SK-N-SH treated with all-trans-retinoic acid at 6 μM for 48 hours (cell line): ENCODE data around the gene BANP.

ENCODE experiments used
- ARNTL ChIP-seq: fragments of 450-650 bp; formaldehyde crosslinking; IDR thresholded peaks from 2 replicates; pipeline ENCODE4 v1.5.0; 2020; ENCODE audit warnings: low read depth, mild to moderate bottlenecking, moderate library complexity, borderline replicate concordance
- BACH2 ChIP-seq: fragments of 250-450 bp; sonication (Bioruptor Pico); IDR thresholded peaks from 2 replicates; pipeline ENCODE4 v1.9.0; 2021; ENCODE audit warnings: mild to moderate bottlenecking, borderline replicate concordance
- ESRRG ChIP-seq: fragments of 250-450 bp; sonication (Bioruptor Pico); IDR thresholded peaks from 2 replicates; pipeline ENCODE4 v1.6.1; 2021; ENCODE audit warnings: mild to moderate bottlenecking
- ISL1 ChIP-seq: fragments of 250-450 bp; sonication (Bioruptor Pico); IDR thresholded peaks from 2 replicates; pipeline ENCODE4 v2.1.2; 2022; ENCODE audit warnings: mild to moderate bottlenecking, moderate library complexity
- RARB ChIP-seq: fragments of 250-450 bp; sonication (Bioruptor Pico); IDR thresholded peaks from 2 replicates; pipeline ENCODE4 v1.8.0; 2021; ENCODE audit warnings: mild to moderate bottlenecking, moderate library complexity
- SNAI2 ChIP-seq: fragments of 250-450 bp; sonication (Bioruptor Pico); IDR thresholded peaks from 2 replicates; pipeline ENCODE4 v1.5.0; 2020; ENCODE audit warnings: mild to moderate bottlenecking, moderate library complexity
- TOX ChIP-seq: fragments of 250-450 bp; sonication (Bioruptor Pico); IDR thresholded peaks from 2 replicates; pipeline ENCODE4 v1.8.0; 2021; ENCODE audit warnings: mild to moderate bottlenecking, moderate library complexity, borderline replicate concordance
- ZFP30 ChIP-seq: fragments of 450-650 bp; formaldehyde crosslinking; IDR thresholded peaks from 2 replicates; pipeline ENCODE4 v1.5.0; 2022; ENCODE audit warnings: mild to moderate bottlenecking, moderate library complexity
- ZNF70 ChIP-seq: fragments of 450-650 bp; formaldehyde crosslinking; IDR thresholded peaks from 2 replicates; pipeline ENCODE4 v1.5.0; 2020; ENCODE audit warnings: mild to moderate bottlenecking, moderate library complexity
- TF ChIP-seq, protein P1 (sequence below): fragments of 250-450 bp; sonication (Bioruptor Pico); IDR thresholded peaks from 2 replicates; pipeline ENCODE4 v1.5.0; 2020; ENCODE audit warnings: mild to moderate bottlenecking, moderate library complexity
- TF ChIP-seq, protein P2 (sequence below): fragments of 250-450 bp; sonication (Bioruptor Pico); IDR thresholded peaks from 2 replicates; pipeline ENCODE4 v1.8.0; 2020; ENCODE audit warnings: mild to moderate bottlenecking, moderate library complexity, borderline replicate concordance
- TF ChIP-seq, protein P3 (sequence below): fragments of 250-450 bp; sonication (Bioruptor Pico); IDR thresholded peaks from 2 replicates; pipeline ENCODE4 v1.5.1; 2021; ENCODE audit warnings: mild to moderate bottlenecking, moderate library complexity
- TF ChIP-seq, protein P4 (sequence below): fragments of 250-450 bp; sonication (Bioruptor Pico); IDR thresholded peaks from 2 replicates; pipeline ENCODE4 v1.5.1; 2020; ENCODE audit warnings: low read depth, mild to moderate bottlenecking, moderate library complexity
- TF ChIP-seq, protein P5 (sequence below): fragments of 250-450 bp; sonication (Bioruptor Pico); IDR thresholded peaks from 2 replicates; pipeline ENCODE4 v1.8.0; 2021; ENCODE audit warnings: low read depth, mild to moderate bottlenecking, moderate library complexity, borderline replicate concordance

DNA sequence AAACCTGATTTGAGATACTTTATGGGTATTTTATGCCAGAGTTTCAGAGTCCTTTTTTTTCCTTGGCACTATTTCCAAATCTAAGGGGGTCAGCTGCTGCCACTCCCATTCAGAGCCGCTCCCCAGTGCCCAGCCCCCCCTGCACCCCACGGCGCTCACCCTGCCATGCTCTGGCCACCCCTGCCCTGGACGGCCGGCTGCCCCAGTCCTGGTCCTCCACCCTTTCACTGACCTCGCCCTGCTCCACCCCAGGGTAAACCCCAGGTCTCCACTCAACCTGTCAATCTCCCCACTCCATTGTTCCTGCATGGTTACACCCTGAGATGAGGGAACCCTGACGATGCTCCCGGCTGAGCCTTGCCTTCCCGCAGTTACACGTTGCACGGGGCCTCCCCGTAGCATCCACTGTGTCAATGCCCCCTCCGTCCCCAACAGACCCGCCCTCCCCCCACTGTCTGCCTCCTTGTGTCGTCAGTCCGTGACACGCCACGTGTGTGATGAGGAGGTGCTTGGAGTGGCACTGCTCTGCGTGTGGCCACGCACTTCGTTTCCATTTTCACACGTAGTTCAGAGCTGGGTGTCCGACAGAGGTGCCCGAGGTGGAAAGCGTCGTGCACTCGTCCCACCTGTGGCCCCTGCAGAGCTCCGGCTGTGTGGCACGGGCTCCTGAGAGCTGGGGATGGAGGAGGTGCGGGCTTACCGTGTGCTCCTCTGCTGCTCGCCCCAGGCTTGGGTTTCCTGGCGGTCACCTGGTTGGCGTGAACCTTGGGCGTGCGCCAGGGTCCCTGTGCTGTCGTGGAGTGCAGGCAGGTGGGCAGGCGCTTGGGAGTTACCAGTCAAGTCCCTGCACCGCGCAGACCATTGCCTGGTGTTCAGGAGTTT, 116.5 kb downstream of the BANP start:
- TF ChIP-seq ARNTL (CRISPR knock-in tag) (no peak), ZFP30 (CRISPR knock-in tag) (no peak), TOX (CRISPR knock-in tag) (no peak), ESRRG (no peak), ZNF70 (CRISPR knock-in tag) (no peak), RARB (CRISPR knock-in tag) (no peak), ISL1 (CRISPR knock-in tag) (no peak), BACH2 (CRISPR knock-in tag) (no peak), SNAI2 (CRISPR knock-in tag) (no peak)
- TF ChIP-seq, protein P1, sequence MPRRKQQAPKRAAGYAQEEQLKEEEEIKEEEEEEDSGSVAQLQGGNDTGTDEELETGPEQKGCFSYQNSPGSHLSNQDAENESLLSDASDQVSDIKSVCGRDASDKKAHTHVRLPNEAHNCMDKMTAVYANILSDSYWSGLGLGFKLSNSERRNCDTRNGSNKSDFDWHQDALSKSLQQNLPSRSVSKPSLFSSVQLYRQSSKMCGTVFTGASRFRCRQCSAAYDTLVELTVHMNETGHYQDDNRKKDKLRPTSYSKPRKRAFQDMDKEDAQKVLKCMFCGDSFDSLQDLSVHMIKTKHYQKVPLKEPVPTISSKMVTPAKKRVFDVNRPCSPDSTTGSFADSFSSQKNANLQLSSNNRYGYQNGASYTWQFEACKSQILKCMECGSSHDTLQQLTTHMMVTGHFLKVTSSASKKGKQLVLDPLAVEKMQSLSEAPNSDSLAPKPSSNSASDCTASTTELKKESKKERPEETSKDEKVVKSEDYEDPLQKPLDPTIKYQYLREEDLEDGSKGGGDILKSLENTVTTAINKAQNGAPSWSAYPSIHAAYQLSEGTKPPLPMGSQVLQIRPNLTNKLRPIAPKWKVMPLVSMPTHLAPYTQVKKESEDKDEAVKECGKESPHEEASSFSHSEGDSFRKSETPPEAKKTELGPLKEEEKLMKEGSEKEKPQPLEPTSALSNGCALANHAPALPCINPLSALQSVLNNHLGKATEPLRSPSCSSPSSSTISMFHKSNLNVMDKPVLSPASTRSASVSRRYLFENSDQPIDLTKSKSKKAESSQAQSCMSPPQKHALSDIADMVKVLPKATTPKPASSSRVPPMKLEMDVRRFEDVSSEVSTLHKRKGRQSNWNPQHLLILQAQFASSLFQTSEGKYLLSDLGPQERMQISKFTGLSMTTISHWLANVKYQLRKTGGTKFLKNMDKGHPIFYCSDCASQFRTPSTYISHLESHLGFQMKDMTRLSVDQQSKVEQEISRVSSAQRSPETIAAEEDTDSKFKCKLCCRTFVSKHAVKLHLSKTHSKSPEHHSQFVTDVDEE, result no peak
- TF ChIP-seq, protein P2, sequence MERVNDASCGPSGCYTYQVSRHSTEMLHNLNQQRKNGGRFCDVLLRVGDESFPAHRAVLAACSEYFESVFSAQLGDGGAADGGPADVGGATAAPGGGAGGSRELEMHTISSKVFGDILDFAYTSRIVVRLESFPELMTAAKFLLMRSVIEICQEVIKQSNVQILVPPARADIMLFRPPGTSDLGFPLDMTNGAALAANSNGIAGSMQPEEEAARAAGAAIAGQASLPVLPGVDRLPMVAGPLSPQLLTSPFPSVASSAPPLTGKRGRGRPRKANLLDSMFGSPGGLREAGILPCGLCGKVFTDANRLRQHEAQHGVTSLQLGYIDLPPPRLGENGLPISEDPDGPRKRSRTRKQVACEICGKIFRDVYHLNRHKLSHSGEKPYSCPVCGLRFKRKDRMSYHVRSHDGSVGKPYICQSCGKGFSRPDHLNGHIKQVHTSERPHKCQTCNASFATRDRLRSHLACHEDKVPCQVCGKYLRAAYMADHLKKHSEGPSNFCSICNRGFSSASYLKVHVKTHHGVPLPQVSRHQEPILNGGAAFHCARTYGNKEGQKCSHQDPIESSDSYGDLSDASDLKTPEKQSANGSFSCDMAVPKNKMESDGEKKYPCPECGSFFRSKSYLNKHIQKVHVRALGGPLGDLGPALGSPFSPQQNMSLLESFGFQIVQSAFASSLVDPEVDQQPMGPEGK (CRISPR knock-in tag), result no peak
- TF ChIP-seq, protein P3, sequence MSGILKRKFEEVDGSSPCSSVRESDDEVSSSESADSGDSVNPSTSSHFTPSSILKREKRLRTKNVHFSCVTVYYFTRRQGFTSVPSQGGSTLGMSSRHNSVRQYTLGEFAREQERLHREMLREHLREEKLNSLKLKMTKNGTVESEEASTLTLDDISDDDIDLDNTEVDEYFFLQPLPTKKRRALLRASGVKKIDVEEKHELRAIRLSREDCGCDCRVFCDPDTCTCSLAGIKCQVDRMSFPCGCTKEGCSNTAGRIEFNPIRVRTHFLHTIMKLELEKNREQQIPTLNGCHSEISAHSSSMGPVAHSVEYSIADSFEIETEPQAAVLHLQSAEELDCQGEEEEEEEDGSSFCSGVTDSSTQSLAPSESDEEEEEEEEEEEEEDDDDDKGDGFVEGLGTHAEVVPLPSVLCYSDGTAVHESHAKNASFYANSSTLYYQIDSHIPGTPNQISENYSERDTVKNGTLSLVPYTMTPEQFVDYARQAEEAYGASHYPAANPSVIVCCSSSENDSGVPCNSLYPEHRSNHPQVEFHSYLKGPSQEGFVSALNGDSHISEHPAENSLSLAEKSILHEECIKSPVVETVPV, result no peak
- TF ChIP-seq, protein P4, sequence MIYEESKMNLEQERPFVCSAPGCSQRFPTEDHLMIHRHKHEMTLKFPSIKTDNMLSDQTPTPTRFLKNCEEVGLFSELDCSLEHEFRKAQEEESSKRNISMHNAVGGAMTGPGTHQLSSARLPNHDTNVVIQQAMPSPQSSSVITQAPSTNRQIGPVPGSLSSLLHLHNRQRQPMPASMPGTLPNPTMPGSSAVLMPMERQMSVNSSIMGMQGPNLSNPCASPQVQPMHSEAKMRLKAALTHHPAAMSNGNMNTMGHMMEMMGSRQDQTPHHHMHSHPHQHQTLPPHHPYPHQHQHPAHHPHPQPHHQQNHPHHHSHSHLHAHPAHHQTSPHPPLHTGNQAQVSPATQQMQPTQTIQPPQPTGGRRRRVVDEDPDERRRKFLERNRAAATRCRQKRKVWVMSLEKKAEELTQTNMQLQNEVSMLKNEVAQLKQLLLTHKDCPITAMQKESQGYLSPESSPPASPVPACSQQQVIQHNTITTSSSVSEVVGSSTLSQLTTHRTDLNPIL (CRISPR knock-in tag), result no peak
- TF ChIP-seq, protein P5, sequence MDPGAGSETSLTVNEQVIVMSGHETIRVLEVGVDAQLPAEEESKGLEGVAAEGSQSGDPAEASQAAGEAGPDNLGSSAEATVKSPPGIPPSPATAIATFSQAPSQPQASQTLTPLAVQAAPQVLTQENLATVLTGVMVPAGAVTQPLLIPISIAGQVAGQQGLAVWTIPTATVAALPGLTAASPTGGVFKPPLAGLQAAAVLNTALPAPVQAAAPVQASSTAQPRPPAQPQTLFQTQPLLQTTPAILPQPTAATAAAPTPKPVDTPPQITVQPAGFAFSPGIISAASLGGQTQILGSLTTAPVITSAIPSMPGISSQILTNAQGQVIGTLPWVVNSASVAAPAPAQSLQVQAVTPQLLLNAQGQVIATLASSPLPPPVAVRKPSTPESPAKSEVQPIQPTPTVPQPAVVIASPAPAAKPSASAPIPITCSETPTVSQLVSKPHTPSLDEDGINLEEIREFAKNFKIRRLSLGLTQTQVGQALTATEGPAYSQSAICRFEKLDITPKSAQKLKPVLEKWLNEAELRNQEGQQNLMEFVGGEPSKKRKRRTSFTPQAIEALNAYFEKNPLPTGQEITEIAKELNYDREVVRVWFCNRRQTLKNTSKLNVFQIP (CRISPR knock-in tag), result no peak
